ENCODE data around the gene XRN1. TPM values are rescaled to one million over a fixed set of nuclear protein-coding genes. Genes with fewer than 3 reads are reported as not detected.
"Not testable (repeated sequence)": the region's sequence is repeated elsewhere in the genome, so short reads cannot be mapped to it uniquely, and the experiment has no call there.

XRN1 gene
- total and polyA plus RNA-seq, 8 donors = 3.5 to 23.4 (median 18.2) TPM

DNA sequence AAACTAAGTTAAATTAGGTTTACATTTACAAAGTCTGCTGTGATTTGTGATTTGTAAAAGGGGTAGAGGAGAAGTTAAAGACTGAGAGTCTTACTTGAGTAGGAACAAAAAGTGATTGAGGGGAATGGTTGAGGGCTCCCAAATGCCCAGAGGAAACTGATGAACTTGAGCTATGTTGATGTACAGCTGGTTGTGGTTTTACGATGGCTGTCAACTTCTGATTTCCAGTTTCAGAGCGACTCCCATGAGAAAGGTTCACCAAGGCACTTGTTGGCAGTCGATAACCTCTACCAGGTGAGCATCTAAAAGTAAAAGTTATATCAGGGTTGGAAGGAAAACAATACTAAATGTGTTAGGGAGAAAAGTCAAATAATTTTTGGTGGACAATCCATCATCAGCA lies 91.0 kb downstream of the XRN1 start:
- ATAC-seq (no peak), FAIRE-seq (no peak), DNase-seq (no peak)
- Histone ChIP-seq H3K9me3 (no peaks in the 10 kb centered on the region), H3K4me3 (no peak overlapping the region), H3K27ac (no peak overlapping the region), H3K36me3 (peaks cover 0 to 57% (median 5%) of the 10 kb centered on the region in 3 donors), H3K27me3 (no peaks in the 10 kb centered on the region), H3K4me1 (no peaks in the 10 kb centered on the region)
- TF ChIP-seq, protein P1, sequence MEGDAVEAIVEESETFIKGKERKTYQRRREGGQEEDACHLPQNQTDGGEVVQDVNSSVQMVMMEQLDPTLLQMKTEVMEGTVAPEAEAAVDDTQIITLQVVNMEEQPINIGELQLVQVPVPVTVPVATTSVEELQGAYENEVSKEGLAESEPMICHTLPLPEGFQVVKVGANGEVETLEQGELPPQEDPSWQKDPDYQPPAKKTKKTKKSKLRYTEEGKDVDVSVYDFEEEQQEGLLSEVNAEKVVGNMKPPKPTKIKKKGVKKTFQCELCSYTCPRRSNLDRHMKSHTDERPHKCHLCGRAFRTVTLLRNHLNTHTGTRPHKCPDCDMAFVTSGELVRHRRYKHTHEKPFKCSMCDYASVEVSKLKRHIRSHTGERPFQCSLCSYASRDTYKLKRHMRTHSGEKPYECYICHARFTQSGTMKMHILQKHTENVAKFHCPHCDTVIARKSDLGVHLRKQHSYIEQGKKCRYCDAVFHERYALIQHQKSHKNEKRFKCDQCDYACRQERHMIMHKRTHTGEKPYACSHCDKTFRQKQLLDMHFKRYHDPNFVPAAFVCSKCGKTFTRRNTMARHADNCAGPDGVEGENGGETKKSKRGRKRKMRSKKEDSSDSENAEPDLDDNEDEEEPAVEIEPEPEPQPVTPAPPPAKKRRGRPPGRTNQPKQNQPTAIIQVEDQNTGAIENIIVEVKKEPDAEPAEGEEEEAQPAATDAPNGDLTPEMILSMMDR (IDR thresholded peaks at IDR 0.05) = no peak
- intact Hi-C loops (cut with DNase I) = no loop called here
- WGBS, 2 donors = 97 to 98% methylated on average over 3 of the region's 3 CpGs

DNA sequence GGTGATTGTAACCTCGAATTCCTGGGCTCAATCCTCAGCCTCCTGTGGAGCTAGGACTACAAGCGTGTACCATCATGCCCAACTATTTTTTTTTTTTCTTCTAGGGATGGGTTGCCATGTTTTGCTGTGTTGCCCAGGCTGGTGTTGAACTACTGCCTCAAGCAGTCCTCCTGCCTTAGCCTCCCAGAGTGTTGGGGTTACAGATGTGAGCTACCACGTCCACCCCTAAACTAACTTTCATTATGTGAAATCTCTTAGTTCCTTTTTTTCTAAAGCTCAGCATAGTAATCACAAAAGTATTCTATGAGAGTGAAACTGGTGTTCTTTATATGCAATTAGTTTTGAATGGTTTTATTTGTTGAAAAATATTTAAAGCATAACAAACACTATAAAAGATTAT lies 92.1 kb downstream of the XRN1 start:
- DNase-seq = no peak
- no peak for ATAC-seq
- H3K9me3 ChIP-seq = no peaks in the 10 kb centered on the region
- intact Hi-C loops (cut with DNase I) = no loop called here
- H3K4me3 ChIP-seq = no peak overlapping the region
- H3K27ac ChIP-seq = no peak overlapping the region
- WGBS, 2 donors = 96 to 99% methylated on average over 3 of the region's 3 CpGs
- no peaks in the 10 kb centered on the region for H3K4me1 ChIP-seq
- no peaks in the 10 kb centered on the region for H3K27me3 ChIP-seq
- TF ChIP-seq, protein P1 (IDR thresholded peaks at IDR 0.05) = no peak
- H3K36me3 ChIP-seq = peaks cover 0 to 60% (median 5%) of the 10 kb centered on the region in 3 donors
- no peak for FAIRE-seq

DNA sequence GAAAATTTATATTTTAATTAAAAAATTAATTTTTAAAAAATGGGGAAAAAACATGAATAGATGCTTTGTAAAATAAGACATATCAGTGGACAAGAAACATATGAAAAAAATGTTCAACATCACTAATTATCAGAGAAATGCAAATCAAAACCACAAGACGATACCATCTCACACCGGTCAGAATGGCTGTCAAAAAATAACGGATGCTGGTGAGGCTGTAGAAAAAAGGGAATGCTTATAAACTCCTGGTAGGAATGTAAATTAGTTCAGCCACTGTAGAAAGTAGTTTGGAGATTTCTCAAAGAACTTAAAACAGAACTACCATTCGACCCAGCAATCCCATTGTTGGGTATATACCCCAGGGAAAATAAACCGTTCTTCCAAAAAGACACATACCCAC lies 93.8 kb downstream of the XRN1 start:
- no peak for FAIRE-seq
- 99% methylated on average over 5 of the region's 5 CpGs for WGBS, 2 donors
- DNase-seq = no peak
- no peak overlapping the region for H3K27ac ChIP-seq
- H3K4me3 ChIP-seq = no peak overlapping the region
- H3K4me1 ChIP-seq = no peaks in the 10 kb centered on the region
- TF ChIP-seq, protein P1 (IDR thresholded peaks at IDR 0.05) = no peak
- H3K27me3 ChIP-seq = no peaks in the 10 kb centered on the region
- intact Hi-C loops (cut with DNase I) = no loop called here
- no peak for ATAC-seq
- H3K9me3 ChIP-seq = no peaks in the 10 kb centered on the region
- peaks cover 0 to 65% (median 5%) of the 10 kb centered on the region in 3 donors for H3K36me3 ChIP-seq

DNA sequence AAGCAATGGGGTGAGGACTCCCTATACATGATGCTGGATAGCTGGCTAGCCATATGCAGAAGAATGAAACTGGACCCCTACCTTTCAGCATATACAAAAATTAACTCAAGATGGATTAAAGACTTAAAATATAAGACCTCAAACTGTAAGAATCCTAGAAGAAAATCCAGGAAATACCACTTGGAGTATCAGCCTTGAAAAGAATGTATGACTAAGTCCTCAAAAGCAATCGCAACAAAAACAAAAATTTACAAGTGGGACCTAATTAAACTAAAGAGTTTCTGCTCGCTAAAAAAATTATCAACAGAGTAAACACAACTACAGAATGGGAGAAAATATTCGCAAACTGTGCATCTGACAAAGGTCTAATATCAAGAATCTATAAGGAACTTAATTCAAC lies 94.3 kb downstream of the XRN1 start:
- FAIRE-seq (no peak), DNase-seq (no peak), ATAC-seq (no peak)
- Histone ChIP-seq H3K36me3 (peaks cover 0 to 62% (median 5%) of the 10 kb centered on the region in 3 donors), H3K4me3 (no peak overlapping the region), H3K27me3 (no peaks in the 10 kb centered on the region), H3K4me1 (no peaks in the 10 kb centered on the region), H3K27ac (no peak overlapping the region), H3K9me3 (no peaks in the 10 kb centered on the region)
- TF ChIP-seq, protein P1 (IDR thresholded peaks at IDR 0.05) = no peak
- 95 to 98% methylated on average over 3 of the region's 3 CpGs for WGBS, 2 donors
- intact Hi-C loops (cut with DNase I) = no loop called here

DNA sequence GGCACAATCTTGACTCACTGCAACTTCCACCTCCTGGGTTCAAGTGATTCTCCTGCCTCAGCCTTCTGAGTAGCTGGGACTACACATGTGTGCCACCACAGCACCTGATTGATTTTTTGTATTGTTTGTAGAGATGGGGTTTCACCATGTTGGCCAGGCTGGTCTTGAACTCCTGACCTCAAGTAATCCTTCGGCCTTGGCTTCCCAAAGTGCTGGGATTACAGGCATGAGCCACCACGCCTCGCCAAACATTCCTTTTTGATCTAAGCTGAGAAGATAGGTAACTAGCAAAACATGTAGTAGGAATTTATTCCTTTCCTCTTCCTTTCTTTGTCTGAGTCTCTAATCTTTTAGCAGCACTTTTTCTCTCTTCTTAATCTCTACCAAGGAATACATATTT lies 95.1 kb downstream of the XRN1 start:
- H3K4me3 ChIP-seq; H3K9me3 ChIP-seq; H3K27ac ChIP-seq; H3K4me1 ChIP-seq; ATAC-seq; H3K27me3 ChIP-seq; DNase-seq; FAIRE-seq; intact Hi-C loops (cut with DNase I): not testable (repeated sequence)
- H3K36me3 ChIP-seq = peaks cover 0 to 54% (median 5%) of the 10 kb centered on the region in 3 donors
- 99 to 100% methylated on average over 3 of the region's 3 CpGs for WGBS, 2 donors
